Endothelial cell (in vitro differentiated cells): Measurements from ENCODE around the gene OSTF1. TPM values are rescaled to one million over a fixed set of nuclear protein-coding genes. Genes with fewer than 3 reads are reported as not detected.

Source experiments
- DNase-seq: peaks from one replicate; pipeline ENCODE4 v3.0.0; 2021; ENCODE audit warnings: low spot score
- H3K27ac Mint-ChIP-seq: one replicate; pipeline ENCODE4 v1.8.0; 2021; ENCODE audit warnings: mixed read lengths, inconsistent platforms; ENCODE audit not compliant: unreplicated experiment
- H3K27me3 Mint-ChIP-seq: one replicate; pipeline ENCODE4 v1.8.0; 2021; ENCODE audit warnings: mild to moderate bottlenecking, moderate library complexity, mixed read lengths, inconsistent platforms; ENCODE audit not compliant: unreplicated experiment
- H3K36me3 Mint-ChIP-seq: one replicate; pipeline ENCODE4 v1.8.0; 2021; ENCODE audit warnings: mild to moderate bottlenecking, low read depth, mixed read lengths, inconsistent platforms; ENCODE audit not compliant: unreplicated experiment
- H3K4me1 Mint-ChIP-seq: one replicate; pipeline ENCODE4 v1.8.0; 2021; ENCODE audit warnings: mild to moderate bottlenecking, mixed read lengths, inconsistent platforms; ENCODE audit not compliant: unreplicated experiment
- H3K4me3 Mint-ChIP-seq: one replicate; pipeline ENCODE4 v1.8.0; 2021; ENCODE audit warnings: mild to moderate bottlenecking, mixed read lengths, inconsistent platforms; ENCODE audit not compliant: unreplicated experiment
- H3K9me3 Mint-ChIP-seq: one replicate; pipeline ENCODE4 v1.8.0; 2021; ENCODE audit warnings: mixed read lengths, inconsistent platforms; ENCODE audit not compliant: unreplicated experiment
- CTCF ChIP-seq: fragments of 200-600 bp; sonication (generic); IDR thresholded peaks from one replicate; pipeline ENCODE4 v1.5.0; 2021; ENCODE audit warnings: antibody characterized with exemption; ENCODE audit not compliant: unreplicated experiment
- total RNA-seq: library from RNA; stranded (reverse); fragmentation: NEBNext Ultra II Directional; extraction: Animal tissue kit (Norgen Biotek cat#: 25700); gene quantifications from one replicate; pipeline ENCODE4 v1.2.1, GENCODE V29; 2021; ENCODE audit not compliant: unreplicated experiment

Gene OSTF1
- total RNA-seq, 1 donor from 2014 or later: 51.4 TPM

GRCh38 chr9:75140261-75140660 lies 51.9 kb downstream of the OSTF1 start:
- Mint-ChIP-seq H3K9me3 (peaks cover 10% of the 10 kb centered on the region), H3K27ac (no peak overlapping the region), H3K27me3 (no peaks in the 10 kb centered on the region), H3K4me1 (peaks cover 7% of the 10 kb centered on the region), H3K4me3 (no peak overlapping the region), H3K36me3 (peaks cover 51% of the 10 kb centered on the region)
- no peak for TF ChIP-seq CTCF
- no peak for DNase-seq

- Mint-ChIP-seq H3K4me3 (no peak overlapping the region), H3K36me3 (peaks cover 55% of the 10 kb centered on the region), H3K27ac (no peak overlapping the region), H3K27me3 (no peaks in the 10 kb centered on the region), H3K4me1 (peaks cover 7% of the 10 kb centered on the region), H3K9me3 (peaks cover 10% of the 10 kb centered on the region)
- no peak for DNase-seq
- TF ChIP-seq CTCF: no peak
Observed at GRCh38 chr9:75142202-75142601, 53.9 kb downstream of the OSTF1 start.

DNA sequence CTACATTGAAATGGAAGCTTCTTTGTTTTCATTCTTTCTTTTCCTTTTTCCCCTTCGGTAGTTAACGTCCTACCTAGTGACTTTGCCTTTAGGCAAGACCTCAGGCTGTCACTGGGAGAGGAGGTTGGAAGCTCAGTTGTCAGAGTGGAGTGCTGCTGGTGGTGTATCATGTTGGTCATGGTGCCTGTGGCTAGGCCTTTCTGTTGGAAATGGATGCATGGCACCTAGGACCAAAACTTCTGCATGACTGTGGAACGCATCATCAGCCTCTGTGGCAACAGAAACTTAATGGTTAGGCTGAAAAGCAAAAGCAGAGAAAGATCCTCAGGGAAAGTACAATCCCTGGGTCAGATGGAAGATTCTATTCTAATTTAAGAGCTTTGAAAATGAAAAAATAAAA lies 57.9 kb downstream of the OSTF1 start:
- no peak for DNase-seq
- no peak overlapping the region for H3K27ac Mint-ChIP-seq

DNA sequence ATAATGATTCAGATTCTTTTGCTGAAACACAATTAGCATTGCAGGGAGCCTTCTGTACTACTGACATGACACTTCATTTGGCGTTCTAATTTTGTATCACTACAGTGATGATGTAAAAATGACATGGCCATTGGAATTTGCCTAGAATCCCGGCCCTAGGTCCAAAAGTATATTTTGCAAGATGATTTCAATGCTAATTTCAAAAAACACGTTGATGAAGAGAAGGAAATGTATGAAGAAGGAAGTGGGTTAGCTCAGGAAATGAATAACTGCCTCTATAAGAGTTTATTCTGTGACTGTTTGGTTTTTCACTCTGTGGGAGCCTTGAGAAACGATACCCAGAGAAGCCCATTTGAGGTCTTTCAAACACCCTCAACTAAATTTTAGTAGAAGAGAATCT lies 59.3 kb downstream of the OSTF1 start:
- peaks cover 22% of the 10 kb centered on the region for H3K4me1 Mint-ChIP-seq
- H3K36me3 Mint-ChIP-seq: peaks cover 30% of the 10 kb centered on the region
- H3K9me3 Mint-ChIP-seq: peaks cover 10% of the 10 kb centered on the region
- no peak for DNase-seq
- H3K4me3 Mint-ChIP-seq: no peak overlapping the region
- peak overlapping the region; percentile 45 for H3K27ac Mint-ChIP-seq
- no peaks in the 10 kb centered on the region for H3K27me3 Mint-ChIP-seq
- no peak for TF ChIP-seq CTCF

More for the DNA sequence above, 57.9 kb downstream of the OSTF1 start:
- Mint-ChIP-seq H3K36me3 (peaks cover 41% of the 10 kb centered on the region), H3K9me3 (peaks cover 10% of the 10 kb centered on the region), H3K4me1 (peaks cover 29% of the 10 kb centered on the region), H3K4me3 (no peak overlapping the region), H3K27me3 (no peaks in the 10 kb centered on the region)
- no peak for TF ChIP-seq CTCF

GRCh38 chr9:75148561-75148960 lies 60.2 kb downstream of the OSTF1 start:
- Mint-ChIP-seq H3K9me3 (peaks cover 10% of the 10 kb centered on the region), H3K4me3 (no peak overlapping the region), H3K36me3 (peaks cover 23% of the 10 kb centered on the region), H3K27me3 (no peaks in the 10 kb centered on the region), H3K4me1 (peaks cover 22% of the 10 kb centered on the region), H3K27ac (peak overlapping the region; percentile 52)
- no peak for DNase-seq
- TF ChIP-seq CTCF: no peak
